Fibroblast of the aortic adventitia (primary cell): ENCODE results near the gene SIN3A. TPM values are rescaled to one million over a fixed set of nuclear protein-coding genes. Genes with fewer than 3 reads are reported as not detected.

Experiments used
- DNase-seq: peaks from one replicate; pipeline ENCODE4 v3.0.0-alpha.2; 2010; ENCODE audit warnings: low read depth
- H3K4me3 ChIP-seq: 2 replicates; pipeline ENCODE4 v1.5.1; 2011; ENCODE audit warnings: low read depth, mild to moderate bottlenecking, control low read depth, low read length, moderate library complexity
- total RNA-seq: library from RNA; depleted of rRNA; stranded (reverse); fragments of >200 nt; gene quantifications from 2 replicates; pipeline ENCODE4 v1.2.3, GENCODE V29; 2012; ENCODE audit warnings: low replicate concordance
- TF ChIP-seq, protein P1 (sequence below): IDR thresholded peaks from 2 replicates; pipeline ENCODE4 v1.5.1; 2011; ENCODE audit warnings: mild to moderate bottlenecking, low read length, control low read depth, inconsistent platforms; ENCODE audit not compliant: insufficient read depth

Gene SIN3A
- total RNA-seq, 1 donor: 52.9 TPM

DNA sequence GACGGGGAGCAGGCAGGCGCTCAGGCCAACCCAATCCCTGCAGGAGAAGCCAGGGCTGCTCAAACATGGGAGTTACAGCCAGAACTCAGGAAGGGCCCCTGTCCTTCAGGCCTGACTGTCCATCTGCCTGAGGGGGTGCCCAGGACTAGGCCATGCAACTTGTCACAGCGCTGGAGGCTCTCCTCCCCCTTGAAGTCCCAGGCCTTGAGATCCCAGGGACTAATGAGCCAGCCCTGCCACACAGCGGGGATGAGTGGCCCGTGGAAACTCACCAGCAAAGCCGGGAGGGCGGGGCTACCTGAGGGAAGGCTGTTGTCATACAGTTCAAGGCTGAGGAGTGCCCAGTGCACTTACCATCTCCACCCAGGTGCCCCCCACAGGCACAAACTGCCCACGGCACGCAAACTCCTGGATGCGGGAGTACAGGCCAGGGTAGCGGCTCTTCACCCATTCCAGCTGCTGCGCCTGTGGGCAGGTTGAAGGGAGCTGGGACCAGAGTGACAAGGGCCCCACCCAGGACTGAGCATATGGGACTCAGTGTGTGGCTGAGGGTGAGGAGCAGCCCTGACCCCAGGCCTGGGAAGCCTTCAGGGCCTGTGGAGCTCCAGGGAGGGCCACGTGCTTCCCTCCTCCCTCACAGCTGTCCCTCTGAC lies 89.4 kb downstream of the SIN3A start:
- no peak for DNase-seq
- H3K4me3 ChIP-seq: no peak overlapping the region
- TF ChIP-seq, protein P1, sequence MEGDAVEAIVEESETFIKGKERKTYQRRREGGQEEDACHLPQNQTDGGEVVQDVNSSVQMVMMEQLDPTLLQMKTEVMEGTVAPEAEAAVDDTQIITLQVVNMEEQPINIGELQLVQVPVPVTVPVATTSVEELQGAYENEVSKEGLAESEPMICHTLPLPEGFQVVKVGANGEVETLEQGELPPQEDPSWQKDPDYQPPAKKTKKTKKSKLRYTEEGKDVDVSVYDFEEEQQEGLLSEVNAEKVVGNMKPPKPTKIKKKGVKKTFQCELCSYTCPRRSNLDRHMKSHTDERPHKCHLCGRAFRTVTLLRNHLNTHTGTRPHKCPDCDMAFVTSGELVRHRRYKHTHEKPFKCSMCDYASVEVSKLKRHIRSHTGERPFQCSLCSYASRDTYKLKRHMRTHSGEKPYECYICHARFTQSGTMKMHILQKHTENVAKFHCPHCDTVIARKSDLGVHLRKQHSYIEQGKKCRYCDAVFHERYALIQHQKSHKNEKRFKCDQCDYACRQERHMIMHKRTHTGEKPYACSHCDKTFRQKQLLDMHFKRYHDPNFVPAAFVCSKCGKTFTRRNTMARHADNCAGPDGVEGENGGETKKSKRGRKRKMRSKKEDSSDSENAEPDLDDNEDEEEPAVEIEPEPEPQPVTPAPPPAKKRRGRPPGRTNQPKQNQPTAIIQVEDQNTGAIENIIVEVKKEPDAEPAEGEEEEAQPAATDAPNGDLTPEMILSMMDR: no peak

DNA sequence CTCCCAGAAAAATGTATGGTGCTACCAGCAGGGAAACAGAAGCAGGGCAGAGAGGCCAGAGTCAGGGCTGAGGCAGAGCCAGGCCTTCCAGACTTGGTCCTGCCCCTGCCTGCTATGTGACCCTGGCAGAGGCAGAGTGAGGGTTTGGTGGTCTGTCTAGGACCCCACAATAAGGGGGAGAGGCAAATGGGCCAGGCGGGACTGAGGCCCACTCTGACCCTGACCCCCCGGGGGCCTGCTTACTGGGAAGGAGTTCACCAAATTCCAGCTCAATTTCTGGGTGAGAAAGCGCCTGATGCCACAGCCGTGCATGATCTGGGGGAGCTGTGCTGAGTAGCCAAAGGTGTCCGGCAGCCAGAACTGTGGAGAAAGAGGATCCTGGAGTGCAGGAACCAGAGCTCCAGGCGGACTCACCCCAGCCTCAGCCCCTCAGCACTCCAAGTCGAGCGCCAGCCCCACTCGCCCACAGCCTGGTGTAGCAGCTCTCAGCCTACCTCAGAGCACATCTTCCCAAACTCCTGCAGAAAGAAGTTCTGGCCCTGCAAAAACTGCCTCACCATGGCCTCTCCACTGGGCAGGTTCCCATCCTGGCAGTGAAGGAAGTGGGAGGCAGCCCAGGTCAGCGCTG lies 90.0 kb downstream of the SIN3A start:
- H3K4me3 ChIP-seq: no peak overlapping the region
- no peak for DNase-seq
- TF ChIP-seq, protein P1: no peak

DNA sequence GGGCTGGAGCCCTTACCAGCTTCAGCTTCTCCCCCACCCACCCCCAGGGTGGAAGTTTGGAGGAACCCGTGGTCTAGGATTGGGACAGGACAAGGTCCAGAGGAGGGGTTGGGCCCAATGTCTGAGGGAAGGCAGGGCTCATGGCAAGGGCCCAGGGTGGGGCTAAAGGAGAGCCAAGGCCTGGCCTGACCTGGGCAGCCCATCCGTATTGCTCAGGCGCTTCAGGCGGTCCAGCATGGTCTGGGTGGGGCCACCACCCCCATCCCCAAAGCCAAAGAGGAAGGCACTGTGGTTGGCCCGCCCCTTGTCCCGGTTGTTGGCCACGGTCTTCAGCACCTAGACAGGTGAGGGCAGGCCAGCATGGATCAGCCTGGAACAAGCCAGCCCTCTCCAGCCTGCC lies 90.6 kb downstream of the SIN3A start:
- DNase-seq: no peak
- TF ChIP-seq, protein P1: no peak
- H3K4me3 ChIP-seq: no peak overlapping the region

DNA sequence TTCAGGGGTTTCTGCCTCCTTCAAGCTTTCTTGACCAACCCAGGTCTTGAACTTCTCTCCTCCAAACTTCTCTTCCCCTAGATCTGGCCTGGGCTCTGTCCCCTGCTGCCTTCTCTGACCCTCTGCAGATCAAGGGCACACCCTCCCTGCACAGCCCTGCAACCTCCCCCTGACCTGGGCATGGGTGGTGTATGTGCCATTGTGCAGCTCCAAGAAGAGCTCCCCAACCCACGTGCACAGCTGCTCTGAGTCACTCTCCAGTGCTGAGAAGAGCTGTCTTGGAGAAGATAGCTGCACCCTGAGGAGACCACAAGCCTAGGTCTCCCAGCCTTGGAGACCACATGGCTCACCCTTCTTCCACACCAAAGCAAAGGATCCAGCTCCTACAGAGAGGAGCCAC lies 91.1 kb downstream of the SIN3A start:
- no peak for DNase-seq

DNA sequence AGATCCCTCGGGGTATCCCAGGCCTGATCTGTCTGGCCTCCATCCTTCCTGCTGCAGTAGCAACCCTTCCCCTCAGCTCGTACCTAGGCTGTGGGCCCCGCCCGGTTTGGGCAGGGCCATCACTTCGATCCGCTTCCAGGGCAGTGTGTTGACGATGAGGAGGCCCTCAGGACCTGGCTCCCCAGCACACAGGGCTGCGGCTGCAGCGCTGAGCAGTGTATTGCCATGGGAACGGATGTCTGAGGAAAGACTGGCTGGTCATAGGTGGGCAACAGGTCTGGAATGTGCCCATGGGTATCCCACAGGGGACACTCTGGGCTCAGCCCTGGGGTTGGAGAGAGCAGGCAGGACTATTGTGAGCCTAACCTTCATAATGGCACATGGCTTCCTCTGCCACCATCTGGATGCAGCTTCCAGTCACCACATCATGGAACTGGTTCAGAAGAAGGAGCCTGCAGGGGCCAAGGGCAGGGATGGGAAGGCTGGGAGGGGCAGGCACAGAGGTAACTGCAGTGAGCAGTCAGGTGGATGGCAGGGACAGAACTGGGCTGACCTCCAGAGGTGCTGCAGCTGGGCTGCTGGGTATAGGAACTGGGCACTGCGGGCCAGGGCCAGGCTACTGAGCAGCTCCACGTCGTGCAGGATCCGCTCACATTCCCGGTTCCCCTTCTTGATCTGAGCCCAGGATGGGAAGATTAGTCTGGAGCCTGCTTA lies 91.8 kb downstream of the SIN3A start:
- TF ChIP-seq, protein P1: no peak
- DNase-seq: no peak
- no peak overlapping the region for H3K4me3 ChIP-seq

More for the DNA sequence above, 91.1 kb downstream of the SIN3A start:
- H3K4me3 ChIP-seq: no peak overlapping the region
- TF ChIP-seq, protein P1: no peak

DNA sequence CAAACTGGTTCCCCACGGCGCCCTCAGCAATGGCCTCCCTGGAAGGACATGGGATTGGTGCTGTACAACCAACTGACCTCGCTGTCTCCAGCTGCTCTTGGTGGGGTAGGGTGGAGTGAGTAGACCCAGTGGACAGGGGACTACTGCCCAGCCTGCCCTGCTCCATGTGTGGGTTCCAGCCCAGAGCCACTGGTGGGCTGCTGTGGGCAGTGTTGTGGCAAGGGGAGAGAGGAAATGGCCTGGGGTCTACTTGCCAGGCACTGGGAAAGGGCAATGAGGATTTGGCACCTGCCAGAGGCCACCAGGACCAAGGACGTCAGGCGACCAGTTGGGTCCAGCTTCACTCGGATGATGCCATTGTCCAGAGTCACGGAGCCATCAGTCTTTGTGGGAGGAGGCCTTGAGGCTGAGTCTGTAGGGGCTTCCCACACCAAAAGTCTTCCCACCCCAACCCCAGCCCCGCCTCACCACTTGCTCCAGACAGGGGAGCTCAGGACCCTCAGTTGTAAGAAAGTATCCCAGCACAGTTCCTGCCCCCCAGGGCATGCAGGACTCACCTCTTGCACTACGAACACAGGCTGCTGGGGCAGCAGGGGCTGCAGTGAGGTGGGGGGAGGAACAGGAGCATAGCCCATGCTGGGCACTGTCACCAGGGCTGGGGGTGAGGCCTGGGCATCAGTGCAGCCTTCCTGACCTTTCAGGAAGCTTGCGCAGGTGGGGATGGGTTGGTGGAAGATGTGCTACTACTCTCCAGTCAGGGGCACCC lies 92.5 kb downstream of the SIN3A start:
- TF ChIP-seq, protein P1: no peak
- DNase-seq: no peak
- no peak overlapping the region for H3K4me3 ChIP-seq
